Chondrocyte (in vitro differentiated cells): Measurements from ENCODE around the gene MEX3A. TPM values are rescaled to one million over a fixed set of nuclear protein-coding genes. Genes with fewer than 3 reads are reported as not detected.

Experiments
- DNase-seq: peaks from one replicate; pipeline ENCODE4 v3.0.0; 2021; ENCODE audit warnings: mixed read lengths, low spot score
- H3K27ac Mint-ChIP-seq: one replicate; pipeline ENCODE4 v1.8.0; 2021; ENCODE audit warnings: mild to moderate bottlenecking, moderate library complexity, mixed read lengths; ENCODE audit not compliant: unreplicated experiment
- H3K27me3 Mint-ChIP-seq: 2 replicates; pipeline ENCODE4 v1.8.0; 2021; ENCODE audit warnings: low read depth, mixed read lengths
- H3K36me3 Mint-ChIP-seq: 2 replicates; pipeline ENCODE4 v1.8.0; 2021; ENCODE audit warnings: low read depth, mixed read lengths
- H3K4me1 Mint-ChIP-seq: 2 replicates; pipeline ENCODE4 v1.8.0; 2021; ENCODE audit warnings: low read depth, mild to moderate bottlenecking, mixed read lengths
- H3K4me3 Mint-ChIP-seq: one replicate; pipeline ENCODE4 v1.8.0; 2021; ENCODE audit warnings: mild to moderate bottlenecking, moderate library complexity, mixed read lengths; ENCODE audit not compliant: unreplicated experiment
- H3K9me3 Mint-ChIP-seq: 2 replicates; pipeline ENCODE4 v1.8.0; 2021; ENCODE audit warnings: low read depth, mixed read lengths
- CTCF ChIP-seq: fragments of 200-600 bp; sonication (generic); IDR thresholded peaks from 2 replicates; pipeline ENCODE4 v1.5.0; 2021; ENCODE audit warnings: antibody characterized with exemption, mild to moderate bottlenecking, moderate library complexity
- total RNA-seq: library from RNA; stranded (reverse); gene quantifications from 3 replicates; pipeline ENCODE4 v1.2.1, GENCODE V29; 2021

Gene MEX3A
- total RNA-seq, 1 donor from 2014 or later: 12.7 TPM

GRCh38 chr1:156026588-156026987 is 55.7 kb downstream of the MEX3A start:
- H3K27ac Mint-ChIP-seq: no peak overlapping the region
- peaks cover 4% of the 10 kb centered on the region for H3K4me1 Mint-ChIP-seq
- no peaks in the 10 kb centered on the region for H3K9me3 Mint-ChIP-seq

GRCh38 chr1:156025876-156026275 is 56.4 kb downstream of the MEX3A start:
- Mint-ChIP-seq H3K4me3 (no peak overlapping the region), H3K27me3 (no peaks in the 10 kb centered on the region), H3K27ac (no peak overlapping the region), H3K9me3 (no peaks in the 10 kb centered on the region), H3K36me3 (no peaks in the 10 kb centered on the region), H3K4me1 (peaks cover 6% of the 10 kb centered on the region)
- no peak for DNase-seq
- peak; percentile 76 for TF ChIP-seq CTCF

More at GRCh38 chr1:156026588-156026987, 55.7 kb downstream of the MEX3A start:
- Mint-ChIP-seq H3K27me3 (no peaks in the 10 kb centered on the region), H3K36me3 (no peaks in the 10 kb centered on the region), H3K4me3 (no peak overlapping the region)
- DNase-seq: no peak
- TF ChIP-seq CTCF: no peak

- no peaks in the 10 kb centered on the region for H3K9me3 Mint-ChIP-seq
- no peak overlapping the region for H3K4me3 Mint-ChIP-seq
- no peak for DNase-seq
- TF ChIP-seq CTCF: no peak
- peaks cover 13% of the 10 kb centered on the region for H3K4me1 Mint-ChIP-seq
- H3K27ac Mint-ChIP-seq: no peak overlapping the region
- peaks cover 2% of the 10 kb centered on the region for H3K36me3 Mint-ChIP-seq
- no peaks in the 10 kb centered on the region for H3K27me3 Mint-ChIP-seq
Measured at GRCh38 chr1:156024801-156025200, 57.5 kb downstream of the MEX3A start.

Other genes with a start within 250 kb of the MEX3A start
- 40.1 to 46.9 TPM (median 46.5 TPM) in 3 replicates for gene GON4L, start 225.3 kb downstream of the MEX3A start, total RNA-seq
- 3.4 to 5.3 TPM (median 4.9 TPM) in 3 replicates for gene SYT11, start 222.9 kb downstream of the MEX3A start, total RNA-seq
- 39.8 to 52.2 TPM (median 51.4 TPM) in 3 replicates for gene RIT1, start 171.1 kb downstream of the MEX3A start, total RNA-seq
- 32.3 to 43.2 TPM (median 35.2 TPM) in 3 replicates for gene KHDC4, start 148.1 kb downstream of the MEX3A start, total RNA-seq
- not detected in 3 replicates for gene RXFP4, start 140.8 kb downstream of the MEX3A start, total RNA-seq
- 50.0 to 214 TPM (median 203 TPM) in 3 replicates for gene ARHGEF2, start 103.9 kb downstream of the MEX3A start, total RNA-seq
- gene SSR2, start 61.5 kb downstream of the MEX3A start, total RNA-seq: 233 to 257 TPM (median 238 TPM) in 3 replicates
- gene UBQLN4, start 28.7 kb downstream of the MEX3A start, total RNA-seq: 29.3 to 32.9 TPM (median 30.2 TPM) in 3 replicates
- 55.0 to 58.8 TPM (median 56.6 TPM) in 3 replicates for gene LAMTOR2, start 27.7 kb downstream of the MEX3A start, total RNA-seq
- not detected in 3 replicates for gene RAB25, start 21.3 kb downstream of the MEX3A start, total RNA-seq
- 641 to 675 TPM (median 641 TPM) in 3 replicates for gene LMNA, start 32.2 kb upstream of the MEX3A start, total RNA-seq
- 1.6 to 2.5 TPM (median 2.0 TPM) in 3 replicates for gene SEMA4A, start 71.1 kb upstream of the MEX3A start, total RNA-seq
- 13.4 to 17.5 TPM (median 17.2 TPM) in 3 replicates for gene SLC25A44, start 111.6 kb upstream of the MEX3A start, total RNA-seq
- gene PMF1, start 130.5 kb upstream of the MEX3A start, total RNA-seq: 35.8 to 40.5 TPM (median 38.6 TPM) in 3 replicates
- 0.82 TPM in 1 of 3 replicates, not detected in the others for gene BGLAP, start 159.7 kb upstream of the MEX3A start, total RNA-seq
- gene PAQR6, start 165.6 kb upstream of the MEX3A start, total RNA-seq: 4.9 to 6.9 TPM (median 4.9 TPM) in 3 replicates
- 65.9 to 76.1 TPM (median 73.5 TPM) in 3 replicates for gene SMG5, start 200.4 kb upstream of the MEX3A start, total RNA-seq
- 1.7 to 3.1 TPM (median 2.5 TPM) in 3 replicates for gene TMEM79, start 201.9 kb upstream of the MEX3A start, total RNA-seq
- 68.1 to 76.9 TPM (median 71.4 TPM) in 3 replicates for gene GLMP, start 213.2 kb upstream of the MEX3A start, total RNA-seq
- gene VHLL, start 216.8 kb upstream of the MEX3A start, total RNA-seq: not detected in 3 replicates